AG08396 (cell line): ENCODE results near the gene ARHGEF17.

Source experiments
- DNase-seq: peaks from one replicate; pipeline ENCODE4 v3.0.0; 2012; ENCODE audit warnings: low spot score, mixed read lengths

Gene ARHGEF17

DNA sequence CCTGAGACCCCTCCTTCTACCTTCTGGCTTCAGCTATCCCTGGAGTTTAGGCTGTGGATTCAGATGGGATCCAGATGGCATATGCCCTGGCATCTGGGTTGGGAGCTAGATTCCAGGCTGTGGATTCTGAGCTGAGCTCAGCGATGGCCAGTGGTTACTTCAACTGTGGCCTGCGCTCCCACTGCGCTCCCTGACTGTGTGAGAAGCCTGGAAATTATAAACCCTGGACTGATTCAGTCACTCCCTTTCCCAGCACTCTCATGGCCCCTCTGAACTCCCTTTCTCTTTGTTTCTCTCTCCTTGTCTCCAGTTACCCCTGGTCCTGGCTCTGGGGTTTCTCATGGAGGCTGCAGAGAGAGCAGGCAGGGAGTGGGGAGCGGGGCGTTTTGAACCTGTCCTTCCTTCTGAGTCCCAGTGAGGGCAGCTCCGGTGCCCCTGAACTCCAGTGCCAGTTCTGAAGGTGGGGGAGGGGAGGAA is 4.8 kb downstream of the ARHGEF17 start:
- DNase-seq: peak; percentile 54

DNA sequence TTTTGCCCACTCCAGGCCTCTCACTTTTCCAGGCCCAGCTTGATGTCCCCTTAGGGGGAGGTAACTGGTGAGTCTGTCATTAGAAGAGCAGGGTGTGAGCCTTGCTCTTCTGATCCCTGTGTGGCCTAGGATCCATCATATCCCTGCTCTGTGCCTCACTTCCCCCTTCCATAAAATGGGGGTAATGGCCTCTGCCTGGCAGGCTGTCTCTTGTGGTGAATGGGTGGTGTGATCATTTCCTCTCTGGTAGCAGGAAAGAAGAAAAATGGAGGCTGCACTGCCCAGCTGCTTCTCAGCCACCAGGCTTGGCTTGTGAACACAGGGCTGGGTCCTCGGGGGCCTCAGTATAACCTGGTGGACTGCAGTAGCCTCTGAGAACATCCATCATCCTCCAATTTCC is 5.6 kb downstream of the ARHGEF17 start:
- no peak for DNase-seq

GRCh38 chr11:73314117-73314961 is 6.3 kb downstream of the ARHGEF17 start:
- DNase-seq: peak; percentile 61

DNA sequence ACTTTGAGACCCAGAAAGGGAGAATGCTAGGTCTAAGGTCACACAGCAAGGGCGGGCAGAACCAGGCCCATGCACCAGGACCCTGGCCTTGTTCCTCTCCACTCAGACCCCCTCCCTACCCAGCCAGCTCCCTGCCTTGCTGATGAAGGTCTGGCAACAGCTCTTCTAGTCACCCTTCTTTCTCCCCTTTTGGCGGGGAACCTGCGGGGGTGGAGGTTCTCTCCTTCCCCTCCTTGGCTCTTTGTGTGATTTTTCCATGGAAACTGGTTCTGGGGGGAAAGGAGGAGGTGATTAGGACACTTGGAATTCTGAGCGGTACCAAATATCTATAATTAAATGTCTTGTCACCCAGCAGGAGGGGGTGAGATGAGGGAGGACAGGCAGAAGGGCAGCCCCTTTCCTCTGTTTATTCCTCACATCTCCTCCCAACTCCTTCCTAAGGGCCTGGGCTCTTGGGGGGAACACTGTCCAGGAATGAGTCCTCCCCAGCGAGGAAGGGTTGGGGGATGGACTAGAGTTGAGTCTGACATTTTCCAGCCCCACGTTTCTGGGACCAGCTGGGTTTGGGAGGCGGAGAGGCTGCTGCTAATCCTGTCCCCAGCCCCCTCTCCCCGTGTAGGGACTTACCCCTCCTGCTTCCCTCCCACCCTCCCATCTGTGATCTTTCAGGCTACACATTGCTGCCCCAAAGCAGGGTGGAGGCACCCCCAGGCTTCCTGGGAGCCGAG is 7.4 kb downstream of the ARHGEF17 start:
- no peak for DNase-seq

- DNase-seq: no peak
These were observed 8.3 kb downstream of the ARHGEF17 start for GRCh38 chr11:73316422-73316821.

- DNase-seq: no peak
These were observed 9.3 kb downstream of the ARHGEF17 start for GRCh38 chr11:73317373-73317772.

DNA sequence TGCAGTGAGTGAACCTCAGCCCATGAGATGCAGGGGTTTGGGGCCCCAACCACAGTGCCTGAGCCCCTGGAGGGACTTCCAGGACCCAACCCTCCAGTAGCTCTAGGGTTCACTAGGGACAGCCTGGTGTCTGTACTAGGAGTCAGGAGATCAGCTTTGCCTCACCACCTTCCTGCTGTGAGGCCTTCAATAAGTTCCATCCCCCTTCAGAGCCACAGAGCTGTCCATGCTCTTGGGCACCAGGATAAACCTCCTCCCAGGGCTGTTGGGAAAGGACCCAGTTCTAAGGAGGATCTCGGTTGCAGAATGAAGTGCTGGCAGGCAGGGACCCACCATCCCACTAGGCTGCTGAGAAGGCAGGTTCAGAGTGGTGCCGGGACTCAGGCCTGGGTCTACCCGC is 9.7 kb downstream of the ARHGEF17 start:
- no peak for DNase-seq

DNA sequence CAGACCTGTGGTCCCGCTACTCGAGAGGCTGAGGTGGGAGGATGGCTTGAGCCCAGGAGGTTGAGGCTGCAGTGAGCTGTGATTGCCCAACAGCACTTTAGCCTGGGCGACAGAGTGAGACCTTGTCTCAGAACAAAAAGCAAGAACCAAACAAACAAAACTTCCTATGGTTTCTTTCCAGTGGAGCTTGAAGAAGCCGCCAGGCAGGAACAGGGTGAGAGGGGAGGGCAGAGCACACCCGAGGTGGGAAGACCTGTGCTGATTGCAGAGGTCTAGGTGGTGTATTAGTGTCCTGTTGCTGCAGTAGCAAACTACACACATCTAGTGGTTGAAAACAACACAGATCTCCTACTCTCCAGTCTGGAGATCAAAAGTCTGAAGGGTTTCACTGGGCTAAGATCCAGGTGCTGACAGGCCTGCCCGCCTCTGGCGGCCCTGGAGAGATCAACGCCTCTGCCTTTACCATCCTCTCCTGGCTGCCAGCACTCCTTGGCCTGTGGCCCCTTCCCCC is 10.5 kb downstream of the ARHGEF17 start:
- DNase-seq: no peak

DNA sequence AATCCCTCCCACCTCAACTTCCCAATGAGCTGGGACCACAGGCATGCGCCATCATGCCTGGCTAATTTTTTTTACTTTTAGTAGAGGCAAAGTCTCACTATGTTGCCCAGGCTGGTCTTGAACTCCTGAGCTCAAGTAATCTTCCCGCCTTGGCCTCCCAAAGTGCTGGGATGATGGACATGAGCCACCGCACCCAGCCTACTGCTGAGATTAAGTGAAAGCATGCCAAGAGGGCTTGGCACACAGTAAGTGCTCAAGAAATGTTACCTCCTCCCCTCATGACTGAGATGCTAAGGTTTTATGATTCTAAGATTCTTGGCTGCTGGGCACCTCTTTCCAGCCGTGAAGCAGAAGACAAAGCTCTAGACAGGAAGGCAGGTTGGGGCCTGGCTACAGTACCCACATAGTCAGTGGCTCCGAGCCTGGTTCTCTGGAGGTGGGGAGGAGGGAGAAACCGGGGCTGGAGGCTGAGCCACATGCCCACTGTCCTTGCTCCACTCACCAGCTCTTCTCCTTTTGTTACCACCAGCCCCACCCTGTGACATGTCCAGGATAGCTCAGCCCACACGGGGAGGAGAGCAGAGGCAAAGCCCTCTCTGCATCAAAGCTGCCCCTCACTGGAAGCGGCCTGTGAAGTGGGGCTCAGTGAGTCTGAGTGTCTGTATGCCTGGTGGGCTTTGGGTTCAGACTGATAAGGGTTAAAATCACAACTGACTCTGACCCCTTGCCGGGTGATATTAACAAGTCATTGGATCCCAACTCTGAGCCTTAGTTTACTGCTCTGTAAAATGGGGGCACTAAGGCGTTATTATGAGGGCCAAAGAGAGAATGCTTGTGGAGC is 12.9 kb downstream of the ARHGEF17 start:
- DNase-seq: no peak

GRCh38 chr11:73321604-73322381 is 13.7 kb downstream of the ARHGEF17 start:
- DNase-seq: no peak

DNA sequence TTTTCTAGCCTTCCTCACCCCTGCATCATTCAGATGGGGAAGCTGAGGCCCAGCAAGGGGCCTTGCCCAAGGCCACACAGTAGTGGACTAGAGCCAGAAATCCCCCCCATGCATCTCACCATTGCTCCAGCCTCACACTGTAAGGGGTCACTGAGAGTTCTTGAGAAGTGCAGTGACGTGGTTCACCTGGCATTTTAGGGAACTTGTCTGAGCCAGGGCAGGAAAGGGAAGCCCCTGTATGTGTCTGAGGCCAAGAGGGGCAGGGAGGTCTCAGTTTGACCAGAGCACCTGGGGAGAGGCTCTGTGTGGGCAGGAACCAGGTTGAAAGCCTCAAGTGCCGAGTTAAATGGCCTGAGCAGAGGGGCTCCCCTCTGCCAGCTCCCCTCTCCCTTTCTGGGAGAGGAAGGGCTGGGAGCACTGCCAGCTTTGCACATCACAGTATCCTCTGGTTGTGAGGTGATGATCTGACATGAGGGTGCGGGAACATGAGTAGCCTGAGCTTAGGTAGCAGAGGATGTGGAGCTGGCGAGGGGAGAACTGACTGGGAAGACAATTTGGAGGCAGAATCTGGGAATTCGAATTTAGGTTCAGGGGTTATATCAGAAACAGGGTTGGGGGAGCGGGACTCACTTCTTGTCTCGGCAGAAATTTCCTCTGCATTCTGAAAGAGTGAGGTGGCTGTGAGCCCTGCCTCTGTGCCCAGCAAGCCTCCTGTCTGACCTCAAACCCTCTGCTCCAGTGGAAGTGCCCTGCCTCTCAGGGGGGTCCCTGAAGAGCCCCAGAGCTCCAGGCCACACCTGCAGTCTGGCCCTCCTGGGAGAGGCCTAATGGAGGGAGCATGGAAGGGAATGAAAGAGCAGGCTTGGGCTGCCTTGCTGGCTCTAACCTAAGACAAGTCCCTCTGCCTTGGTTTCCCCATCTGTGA is 14.6 kb downstream of the ARHGEF17 start:
- DNase-seq: no peak

GRCh38 chr11:73323464-73323863 is 15.4 kb downstream of the ARHGEF17 start:
- DNase-seq: peak; percentile 74

GRCh38 chr11:73324116-73324515 is 16.0 kb downstream of the ARHGEF17 start:
- DNase-seq: no peak

GRCh38 chr11:73324665-73325035 is 16.6 kb downstream of the ARHGEF17 start:
- DNase-seq: no peak

DNA sequence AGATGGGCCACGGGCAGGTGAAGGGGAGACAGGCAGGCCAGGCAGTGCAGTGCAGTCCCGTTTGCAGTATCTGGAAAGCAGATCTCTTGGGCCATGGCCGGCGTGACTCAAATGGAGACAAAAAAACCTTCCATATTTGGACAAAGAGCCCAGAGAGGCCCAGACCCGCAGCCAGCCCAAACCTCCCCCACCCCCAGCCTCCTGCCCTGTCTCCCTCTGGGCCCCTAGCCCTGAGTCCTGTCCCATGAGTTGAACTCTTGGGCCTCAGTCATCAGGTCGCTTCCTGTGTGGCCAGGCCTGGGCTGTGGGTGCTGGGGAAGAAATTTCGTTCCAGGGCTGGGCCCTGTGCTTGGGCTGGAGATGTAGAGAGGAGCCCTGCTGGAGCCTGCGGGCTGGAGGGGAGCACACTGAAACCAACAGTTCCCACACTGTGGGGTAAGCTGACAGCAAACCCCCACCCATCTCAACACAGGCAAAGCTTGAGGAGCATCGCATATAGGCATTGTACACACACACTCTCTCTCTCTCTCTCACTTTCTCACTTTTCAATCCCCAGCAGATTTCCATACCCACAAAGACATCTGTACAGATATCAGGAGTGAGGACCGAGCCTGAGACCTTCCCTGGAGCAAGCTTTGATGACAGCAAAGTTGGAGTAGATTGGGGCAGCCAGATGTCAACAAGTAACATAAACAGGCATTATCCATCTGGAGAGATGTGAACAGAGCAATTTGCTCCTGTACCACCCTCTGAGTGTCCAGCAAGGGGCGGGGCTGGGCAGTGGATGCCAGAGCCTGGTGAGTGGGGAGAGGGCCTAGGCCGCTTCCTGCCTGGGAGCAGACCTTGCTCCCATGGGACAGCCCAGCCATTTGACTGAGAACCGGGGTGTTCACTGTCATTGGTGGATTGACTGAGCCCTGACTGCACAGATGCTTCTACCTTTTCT is 17.2 kb downstream of the ARHGEF17 start:
- DNase-seq: no peak

DNA sequence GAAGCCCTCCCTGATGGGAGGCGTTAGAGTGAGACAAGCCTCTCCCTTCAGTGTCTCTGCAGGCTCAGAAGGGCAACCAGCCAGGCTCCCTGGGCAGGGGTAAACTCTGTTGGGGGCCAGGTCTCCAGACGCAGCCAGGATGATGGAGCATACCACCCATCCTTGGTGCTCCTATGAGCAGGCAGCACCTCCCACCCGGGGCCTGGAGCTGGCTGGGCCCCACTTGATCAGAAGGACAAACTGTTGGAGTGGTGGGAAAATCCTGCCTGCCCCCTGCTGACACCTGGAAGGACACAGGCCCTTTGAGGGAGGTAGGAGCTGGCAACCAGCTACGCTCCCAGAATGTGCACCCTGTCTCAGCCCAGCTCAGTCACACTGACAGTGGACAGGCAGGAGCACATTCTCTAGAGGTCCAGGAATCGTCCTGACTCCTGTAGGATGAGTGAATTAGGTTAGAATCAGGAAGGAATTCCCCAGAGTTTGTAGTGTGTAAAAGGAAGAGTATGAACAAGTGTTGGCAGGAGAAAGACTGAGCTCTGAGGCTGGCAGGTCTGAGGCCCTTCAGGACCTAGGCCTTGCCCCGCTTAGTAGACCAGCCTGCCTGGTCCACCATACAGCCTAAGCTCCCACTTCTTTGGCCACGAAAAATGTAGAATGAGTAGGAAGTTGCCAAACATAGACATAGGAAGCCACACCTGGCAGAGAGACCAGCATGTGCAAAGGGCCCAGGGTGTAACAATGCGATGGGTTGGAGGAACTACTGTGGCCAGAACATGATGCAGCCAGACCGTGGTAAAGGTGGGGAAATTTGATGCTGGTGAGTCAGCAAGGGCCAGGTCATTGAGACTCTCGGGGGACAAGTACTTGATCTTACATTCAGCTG is 19.1 kb downstream of the ARHGEF17 start:
- no peak for DNase-seq

DNA sequence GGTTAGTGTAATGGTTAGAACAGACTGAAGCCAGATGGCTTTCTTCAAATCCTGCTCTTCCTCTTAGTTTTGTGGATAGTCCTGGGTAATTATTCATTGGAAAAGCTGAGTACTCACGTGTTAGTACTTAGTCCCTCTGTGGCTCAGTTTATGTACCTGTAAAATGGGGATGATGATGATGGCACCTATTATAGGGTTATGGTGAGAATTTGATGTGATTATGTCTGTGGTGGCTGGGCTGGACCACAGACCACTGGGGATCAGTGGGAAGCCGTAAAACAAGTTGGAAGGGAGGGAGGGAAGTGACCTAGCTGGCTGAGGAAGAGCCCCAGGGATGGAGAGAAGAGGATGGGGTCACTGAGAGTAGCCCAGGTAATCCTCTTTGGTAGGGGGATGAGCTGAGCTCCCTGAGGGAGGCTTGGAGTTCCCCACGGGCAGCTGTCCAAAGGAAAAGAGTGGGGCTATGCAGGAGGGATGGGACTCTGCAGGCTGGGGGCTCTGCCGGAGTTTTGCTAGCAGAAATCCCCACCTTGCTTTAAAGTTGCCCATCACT is 19.8 kb downstream of the ARHGEF17 start:
- DNase-seq: no peak

- no peak for DNase-seq
These were observed 22.6 kb downstream of the ARHGEF17 start for GRCh38 chr11:73330569-73331093.
